HL-60 (cell line): ENCODE measurements around the gene NEAT1.

Experiments
- CTCF ChIP-seq: IDR thresholded peaks from one replicate; pipeline ENCODE4 v1.5.1; 2011; ENCODE audit warnings: low read length, control low read depth, inconsistent platforms; ENCODE audit not compliant: insufficient read depth
- POLR2AphosphoS5 ChIP-seq: IDR thresholded peaks from 2 replicates; pipeline ENCODE4 v1.6.1; 2012; ENCODE audit warnings: low read depth

- TF ChIP-seq CTCF: no peak
- no peak for TF ChIP-seq POLR2AphosphoS5
Observed at GRCh38 chr11:65492387-65492636, 69.7 kb downstream of the NEAT1 start.
